Endodermal cell (in vitro differentiated cells): ENCODE results near the gene CDH4. TPM values are rescaled to one million over a fixed set of nuclear protein-coding genes. Genes with fewer than 3 reads are reported as not detected.

Experiments used
- DNase-seq: peaks from one replicate; pipeline ENCODE4 v3.0.0-alpha.2; 2017
- H3K27ac ChIP-seq: 2 replicates; pipeline ENCODE4 v1.5.1; 2013; ENCODE audit warnings: mild to moderate bottlenecking, low read depth, low read length, moderate library complexity
- H3K27me3 ChIP-seq: 2 replicates; pipeline ENCODE4 v1.6.1; 2013; ENCODE audit warnings: mild to moderate bottlenecking, low read length, moderate library complexity; ENCODE audit not compliant: insufficient read depth, control insufficient read depth, poor library complexity, severe bottlenecking
- H3K36me3 ChIP-seq: 2 replicates; pipeline ENCODE4 v1.7.0; 2013; ENCODE audit warnings: mild to moderate bottlenecking, low read length, moderate library complexity; ENCODE audit not compliant: control insufficient read depth, insufficient read depth
- H3K4me1 ChIP-seq: one replicate; pipeline ENCODE4 v1.7.0; 2013; ENCODE audit warnings: low read length; ENCODE audit not compliant: control insufficient read depth, insufficient read depth
- H3K4me3 ChIP-seq: 2 replicates; pipeline ENCODE4 v1.5.1; 2013; ENCODE audit warnings: mild to moderate bottlenecking, low read length, moderate library complexity
- H3K9ac ChIP-seq: 2 replicates; pipeline ENCODE4 v1.6.1; 2013; ENCODE audit warnings: mild to moderate bottlenecking, low read length, moderate library complexity; ENCODE audit not compliant: poor library complexity, severe bottlenecking; ENCODE audit errors: extremely low read depth
- H3K9me3 ChIP-seq: 2 replicates; pipeline ENCODE4 v1.6.1; 2013; ENCODE audit warnings: mild to moderate bottlenecking, low read length, moderate library complexity; ENCODE audit not compliant: control insufficient read depth
- H3K27ac Mint-ChIP-seq: 2 replicates; pipeline ENCODE4 v1.8.0; 2020; ENCODE audit warnings: mixed read lengths
- H3K27me3 Mint-ChIP-seq: 2 replicates; pipeline ENCODE4 v1.8.0; 2021; ENCODE audit warnings: mild to moderate bottlenecking, mixed read lengths; ENCODE audit not compliant: insufficient read depth
- H3K36me3 Mint-ChIP-seq: 2 replicates; pipeline ENCODE4 v1.8.0; 2020; ENCODE audit warnings: low read depth, mixed read lengths
- H3K4me1 Mint-ChIP-seq: 2 replicates; pipeline ENCODE4 v1.8.0; 2020; ENCODE audit warnings: mixed read lengths
- H3K4me3 Mint-ChIP-seq: 2 replicates; pipeline ENCODE4 v1.8.0; 2020; ENCODE audit warnings: mild to moderate bottlenecking, moderate library complexity, mixed read lengths
- H3K9me3 Mint-ChIP-seq: 2 replicates; pipeline ENCODE4 v1.8.0; 2020; ENCODE audit warnings: mild to moderate bottlenecking, mixed read lengths
- CTCF ChIP-seq: fragments of 200-600 bp; sonication (generic); conservative IDR thresholded peaks from 2 replicates; pipeline ENCODE4 v1.5.0; 2021; ENCODE audit warnings: antibody characterized with exemption, mild to moderate bottlenecking
- WGBS, 2 experiments: methylation state at CpG; one replicate each; pipeline versions ENCODE4 v1.1.5 to v1.1.7; 2013; ENCODE audit warnings: missing lambda C conversion rate in 2 of 2, mixed read lengths in 1 of 2; ENCODE audit not compliant: insufficient coverage in 1 of 2, insufficient read length in 1 of 2; 5-methylcytosine and 5-hydroxymethylcytosine counted together
- total RNA-seq, 2 donors: library from RNA; stranded (reverse); fragmentation: NEBNext Ultra II Directional in 1 of 2; extraction: Animal tissue kit (Norgen Biotek cat#: 25700) in 1 of 2; gene quantifications; 2 replicates in 1 of 2; 3 replicates in 1 of 2; pipeline ENCODE4 v1.2.1, GENCODE V29; 2021

The CDH4 gene
- total RNA-seq, 2 donors from 2014 or later = 1.8 to 5.8 TPM

- no peaks in the 10 kb centered on the region for H3K36me3 Mint-ChIP-seq
- no peak for DNase-seq
- H3K9me3 Mint-ChIP-seq = peaks cover 9% of the 10 kb centered on the region
- Histone ChIP-seq H3K9ac (no peak overlapping the region), H3K36me3 (no peaks in the 10 kb centered on the region), H3K4me1 (no peaks in the 10 kb centered on the region), H3K27me3 (no peaks in the 10 kb centered on the region), H3K4me3 (no peak overlapping the region), H3K9me3 (no peaks in the 10 kb centered on the region), H3K27ac (no peak overlapping the region)
- peaks cover 45% of the 10 kb centered on the region for H3K27me3 Mint-ChIP-seq
- H3K4me3 Mint-ChIP-seq = no peak overlapping the region
- no CpG with 5 or more reads among the region's 1 CpG for WGBS, 2 experiments
- H3K27ac Mint-ChIP-seq = no peak overlapping the region
- H3K4me1 Mint-ChIP-seq = no peaks in the 10 kb centered on the region
- no peak for TF ChIP-seq CTCF
Observed at GRCh38 chr20:61620174-61620573, 368.1 kb downstream of the CDH4 start.

GRCh38 chr20:61621035-61621730, 369.1 kb downstream of the CDH4 start:
- DNase-seq = no peak
- Mint-ChIP-seq H3K9me3 (peaks cover 9% of the 10 kb centered on the region), H3K27ac (no peak overlapping the region), H3K4me1 (no peaks in the 10 kb centered on the region), H3K27me3 (peaks cover 46% of the 10 kb centered on the region), H3K36me3 (no peaks in the 10 kb centered on the region), H3K4me3 (no peak overlapping the region)
- Histone ChIP-seq H3K36me3 (no peaks in the 10 kb centered on the region), H3K27ac (no peak overlapping the region), H3K9ac (no peak overlapping the region), H3K27me3 (no peaks in the 10 kb centered on the region), H3K9me3 (no peaks in the 10 kb centered on the region), H3K4me3 (no peak overlapping the region), H3K4me1 (no peaks in the 10 kb centered on the region)
- no peak for TF ChIP-seq CTCF
- WGBS, 2 experiments = 92 to 95% methylated on average over 19 of the region's 19 CpGs

- DNase-seq = no peak
- 92 to 96% methylated on average over 5 to 10 of the region's 10 CpGs for WGBS, 2 experiments
- Histone ChIP-seq H3K9me3 (no peaks in the 10 kb centered on the region), H3K4me3 (no peak overlapping the region), H3K9ac (no peak overlapping the region), H3K36me3 (no peaks in the 10 kb centered on the region), H3K27me3 (no peaks in the 10 kb centered on the region), H3K4me1 (no peaks in the 10 kb centered on the region), H3K27ac (no peak overlapping the region)
- no peak for TF ChIP-seq CTCF
- H3K27me3 Mint-ChIP-seq = peaks cover 49% of the 10 kb centered on the region
- H3K9me3 Mint-ChIP-seq = peaks cover 9% of the 10 kb centered on the region
- H3K27ac Mint-ChIP-seq = no peak overlapping the region
- H3K4me1 Mint-ChIP-seq = no peaks in the 10 kb centered on the region
- H3K4me3 Mint-ChIP-seq = no peak overlapping the region
- H3K36me3 Mint-ChIP-seq = no peaks in the 10 kb centered on the region
Observed at GRCh38 chr20:61621852-61622251, 369.8 kb downstream of the CDH4 start.
